NCI-H1105 (cell line): ENCODE data around the gene FIGN.

ENCODE experiments used
- DNase-seq: peaks from one replicate; lab custom pipeline; 2025; lab: John Stamatoyannopoulos, UW

The FIGN gene, protein sequence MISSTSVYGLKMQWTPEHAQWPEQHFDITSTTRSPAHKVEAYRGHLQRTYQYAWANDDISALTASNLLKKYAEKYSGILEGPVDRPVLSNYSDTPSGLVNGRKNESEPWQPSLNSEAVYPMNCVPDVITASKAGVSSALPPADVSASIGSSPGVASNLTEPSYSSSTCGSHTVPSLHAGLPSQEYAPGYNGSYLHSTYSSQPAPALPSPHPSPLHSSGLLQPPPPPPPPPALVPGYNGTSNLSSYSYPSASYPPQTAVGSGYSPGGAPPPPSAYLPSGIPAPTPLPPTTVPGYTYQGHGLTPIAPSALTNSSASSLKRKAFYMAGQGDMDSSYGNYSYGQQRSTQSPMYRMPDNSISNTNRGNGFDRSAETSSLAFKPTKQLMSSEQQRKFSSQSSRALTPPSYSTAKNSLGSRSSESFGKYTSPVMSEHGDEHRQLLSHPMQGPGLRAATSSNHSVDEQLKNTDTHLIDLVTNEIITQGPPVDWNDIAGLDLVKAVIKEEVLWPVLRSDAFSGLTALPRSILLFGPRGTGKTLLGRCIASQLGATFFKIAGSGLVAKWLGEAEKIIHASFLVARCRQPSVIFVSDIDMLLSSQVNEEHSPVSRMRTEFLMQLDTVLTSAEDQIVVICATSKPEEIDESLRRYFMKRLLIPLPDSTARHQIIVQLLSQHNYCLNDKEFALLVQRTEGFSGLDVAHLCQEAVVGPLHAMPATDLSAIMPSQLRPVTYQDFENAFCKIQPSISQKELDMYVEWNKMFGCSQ

DNA sequence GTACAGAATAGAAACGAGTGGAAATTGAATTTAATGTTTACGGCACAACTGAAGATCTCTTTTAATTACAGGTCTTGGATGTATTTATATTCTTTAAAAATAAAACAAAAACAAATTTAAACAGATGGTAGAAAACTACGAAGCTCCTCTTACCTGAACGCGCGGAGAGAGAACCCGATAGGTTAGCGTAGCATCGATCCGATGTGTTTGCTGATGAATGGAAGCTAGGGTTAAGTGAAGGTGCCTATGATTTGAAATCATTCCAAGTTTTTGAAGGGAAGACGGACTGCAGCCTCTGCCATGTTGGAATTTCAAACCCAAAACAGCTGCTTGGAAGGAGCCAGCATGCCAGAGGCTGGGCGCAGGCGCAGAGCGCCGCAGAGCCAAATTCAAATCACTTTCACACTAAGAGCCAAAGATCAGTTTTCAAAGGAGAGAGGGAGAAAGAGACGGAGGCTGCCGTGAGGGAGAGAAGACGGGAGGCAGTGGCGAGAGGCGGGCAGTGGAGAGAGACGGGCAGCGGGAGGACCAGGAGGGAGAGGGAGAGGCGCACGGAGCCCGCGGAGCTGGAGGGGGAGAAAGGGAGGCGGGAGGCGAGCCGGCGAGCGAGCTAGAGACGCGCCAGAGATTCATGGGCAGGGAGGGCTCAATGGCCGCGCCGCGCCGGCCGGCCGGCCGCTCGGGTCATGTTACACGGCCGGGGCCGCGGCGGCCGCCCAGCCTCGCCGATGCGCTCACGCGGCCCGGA is at the start of gene FIGN:
FIGN (minus strand) TSS at position 324 of the 748 bp plus-strand sequence. CDS start 1,081 bp downstream, outside the sequence.
- peak; percentile 57 for DNase-seq

DNA sequence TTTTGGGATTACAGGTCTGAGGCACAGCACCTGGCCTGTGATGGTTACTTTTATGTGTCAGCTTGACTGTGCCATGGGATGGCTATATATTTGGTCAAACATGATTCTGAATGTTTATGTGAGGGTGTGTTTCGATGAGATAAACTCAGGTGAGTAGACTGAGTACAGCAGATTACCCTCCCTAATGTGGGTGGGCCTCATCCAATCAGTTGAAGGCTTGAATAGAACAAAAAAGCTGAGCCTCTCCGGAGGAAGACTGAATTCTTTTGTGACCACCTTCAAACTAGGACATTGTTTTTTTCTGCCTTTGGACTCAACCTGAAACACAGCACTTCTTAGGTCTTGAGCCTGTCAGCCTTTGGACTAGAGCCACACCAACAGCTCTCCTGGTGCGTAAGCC is 49.4 kb upstream of the FIGN start:
- DNase-seq = no peak

DNA sequence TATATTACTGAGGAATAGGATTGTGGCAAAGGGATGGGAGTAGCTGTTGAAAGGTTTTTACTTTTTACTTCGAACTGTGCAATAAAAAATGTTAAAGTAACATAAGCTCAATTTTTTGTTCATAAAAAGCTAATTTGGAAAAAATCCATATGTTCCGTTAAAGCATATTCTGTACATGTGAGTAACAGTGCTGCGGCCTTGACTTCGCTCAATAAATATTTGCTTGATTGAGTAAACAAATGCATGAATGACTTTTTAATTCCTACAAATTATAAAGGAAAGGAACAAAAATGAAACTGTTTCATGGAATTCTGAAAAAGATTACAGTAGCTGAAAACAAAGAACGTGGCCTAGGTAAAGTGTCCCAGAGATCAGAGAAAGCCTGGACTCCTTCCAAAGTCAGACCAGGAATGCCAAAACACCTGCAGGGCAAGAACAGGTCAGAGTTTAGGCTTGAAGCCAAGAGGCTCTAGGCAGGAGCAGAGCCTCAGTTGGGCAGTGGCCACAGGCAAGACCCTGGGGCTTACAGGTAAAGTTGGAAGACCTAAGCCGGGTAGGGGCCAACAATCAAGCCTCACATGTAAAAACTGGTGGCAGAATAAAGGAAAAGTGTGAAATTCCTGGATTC is 44.3 kb upstream of the FIGN start:
- no peak for DNase-seq

DNA sequence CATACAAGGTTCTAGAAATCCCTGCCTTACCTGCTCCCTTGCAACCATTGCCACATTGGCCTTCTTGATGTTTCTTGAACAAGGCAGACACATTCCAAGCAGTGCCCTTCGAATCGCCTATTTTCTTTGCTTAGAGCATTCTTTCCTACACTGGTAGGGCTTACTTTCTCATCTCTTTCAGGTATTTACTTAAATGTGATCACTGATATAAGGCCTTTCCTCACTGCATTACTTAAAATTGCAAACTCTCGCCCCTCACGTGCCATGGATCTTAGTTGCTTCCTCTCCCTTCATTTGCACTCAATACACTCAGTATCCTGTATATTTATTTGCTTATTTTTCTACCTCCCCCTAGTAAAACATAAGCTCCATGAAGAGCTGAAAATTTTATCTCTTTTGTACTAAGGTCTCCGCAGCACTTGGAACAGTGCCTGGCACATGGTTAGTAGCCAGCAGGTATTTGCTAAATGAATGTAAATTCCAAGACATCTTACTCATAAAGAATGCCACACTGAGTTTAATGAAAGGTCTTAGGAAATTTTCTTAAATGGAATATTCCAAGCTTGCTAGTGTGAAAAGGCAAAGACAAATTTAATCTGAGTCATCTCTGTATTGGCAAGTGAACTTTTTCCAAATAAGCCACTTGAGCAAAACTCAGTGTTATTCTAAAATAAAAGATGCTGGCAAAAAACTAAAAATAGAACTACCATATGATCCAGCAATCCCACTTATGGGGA is 42.4 kb upstream of the FIGN start:
- DNase-seq = no peak

DNA sequence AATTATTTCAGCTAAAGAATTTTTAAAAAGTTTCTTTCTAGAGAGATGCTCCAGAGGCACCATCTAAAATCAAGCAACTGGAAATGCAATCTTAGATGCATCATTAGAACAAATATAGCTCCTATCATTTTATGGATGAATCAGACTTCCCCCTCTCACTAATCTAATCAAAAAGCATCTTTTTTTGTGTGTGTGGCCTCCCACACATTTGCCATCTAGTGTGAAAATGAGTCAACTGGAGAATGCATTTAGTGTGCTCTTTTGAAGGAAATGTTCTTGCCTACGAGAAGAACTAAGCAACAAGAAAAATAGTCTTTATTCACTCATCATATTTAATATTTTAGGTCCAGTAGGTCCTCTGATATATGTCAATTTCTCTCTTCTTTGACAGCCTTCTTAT is 39.5 kb upstream of the FIGN start:
- no peak for DNase-seq

DNA sequence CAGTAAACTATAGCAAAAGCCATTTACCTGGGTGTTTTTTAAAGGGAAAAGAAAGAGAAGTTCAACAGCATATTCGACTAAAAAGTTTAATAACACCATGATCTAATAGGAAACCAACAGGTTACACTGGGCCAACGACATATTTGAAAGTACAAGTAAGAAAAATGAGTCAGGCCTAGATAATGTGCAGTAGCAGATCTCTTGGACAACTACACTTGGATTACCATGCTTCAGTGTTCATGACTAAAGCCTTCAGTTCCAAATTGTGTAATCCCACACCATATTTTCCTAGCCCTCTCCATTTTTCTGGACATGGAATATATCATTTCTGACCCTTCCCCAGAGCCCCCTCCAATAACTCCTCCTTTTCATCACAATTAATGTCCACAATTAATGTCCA is 39.1 kb upstream of the FIGN start:
- no peak for DNase-seq

DNA sequence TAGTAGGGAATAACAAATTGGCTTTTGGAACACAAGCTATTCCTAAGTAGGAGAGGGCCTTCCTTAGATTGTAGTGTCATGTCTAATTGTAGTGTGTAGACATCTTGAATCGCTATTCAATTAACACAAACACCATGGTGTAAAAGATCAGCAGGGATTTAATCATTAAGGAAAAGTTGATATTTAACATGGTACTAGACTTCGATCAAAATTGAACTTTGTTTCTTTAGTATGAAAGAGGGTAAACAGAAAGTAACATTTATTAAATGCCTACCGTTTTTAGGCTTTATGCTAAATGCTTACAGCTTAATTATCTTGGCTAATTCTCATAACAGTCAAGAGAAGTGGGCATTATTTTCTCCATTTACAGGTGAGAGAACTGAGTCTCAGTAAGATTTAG is 37.5 kb upstream of the FIGN start:
- no peak for DNase-seq

DNA sequence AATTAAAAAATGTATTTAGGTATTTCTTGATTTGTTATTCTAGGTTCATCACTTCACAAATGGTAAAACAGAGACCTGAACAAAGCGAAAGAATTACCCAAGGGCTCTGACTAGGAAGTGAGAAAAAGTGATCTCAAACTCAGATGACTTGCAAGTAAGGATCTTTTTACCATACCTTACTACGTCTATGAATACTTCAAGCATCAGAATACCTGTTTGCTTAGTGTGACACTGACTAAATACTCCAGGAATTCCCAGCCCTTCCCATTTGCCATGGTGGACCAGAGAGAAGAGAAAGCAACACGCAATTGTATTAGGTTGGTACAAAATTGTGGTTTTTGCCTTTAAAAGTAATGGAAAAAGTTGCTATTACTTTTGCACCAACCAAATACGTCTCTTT is 35.8 kb upstream of the FIGN start:
- DNase-seq = no peak

DNA sequence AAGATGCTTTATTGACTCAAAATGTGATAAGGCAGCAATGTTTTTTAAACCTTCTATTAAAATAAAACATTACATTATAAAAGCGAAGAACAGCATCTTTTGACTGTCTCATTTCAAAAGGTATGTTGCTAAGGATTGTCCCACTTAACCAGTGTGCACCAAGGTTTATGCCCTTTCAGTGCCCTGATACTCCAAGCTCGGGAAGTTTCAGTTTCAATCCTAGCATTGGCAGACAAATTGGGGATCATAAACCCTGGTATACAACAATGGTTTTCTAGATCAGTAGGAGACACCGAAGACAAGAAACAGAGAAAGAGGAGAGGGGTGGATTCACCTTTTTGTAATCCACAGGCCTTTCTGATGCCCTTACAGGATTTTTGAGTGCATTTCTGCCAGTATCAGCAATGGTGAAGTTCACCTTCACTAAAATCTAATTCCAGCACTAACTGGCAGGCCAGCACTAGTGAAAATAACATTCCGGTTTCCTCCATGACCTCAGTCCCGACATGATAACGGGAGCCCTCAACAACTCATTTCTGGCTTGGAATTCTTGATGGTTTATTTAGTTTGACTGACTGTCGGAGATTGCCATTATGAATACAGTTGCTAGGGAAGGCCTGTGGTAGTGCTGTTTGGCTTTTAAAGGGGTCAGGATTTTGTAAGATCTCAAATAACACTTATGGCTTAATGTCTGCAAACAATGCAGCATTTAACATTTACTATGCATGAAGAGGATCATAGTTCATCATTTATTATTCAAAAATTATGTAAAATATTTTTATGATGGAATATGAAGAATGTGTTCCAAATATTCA is 33.3 kb upstream of the FIGN start:
- DNase-seq = no peak

DNA sequence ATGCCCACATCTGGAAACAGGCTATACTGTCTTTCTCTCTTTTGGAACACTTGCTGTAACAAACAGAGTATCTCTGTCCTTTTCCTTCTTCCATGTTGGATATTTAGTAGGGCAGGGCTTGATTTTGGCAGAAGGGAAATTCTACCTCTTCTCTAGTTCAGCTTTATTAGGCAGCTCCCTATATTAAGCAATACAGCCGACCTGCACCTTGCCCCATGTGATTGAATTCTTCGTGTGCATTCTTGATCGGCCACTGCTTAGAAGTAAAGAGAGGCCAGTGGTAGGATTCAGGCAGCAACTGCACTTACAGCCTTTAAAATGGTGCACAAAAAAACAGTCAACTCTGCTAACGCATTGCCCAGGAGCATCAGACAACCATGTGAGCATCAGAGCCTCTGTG is 31.3 kb upstream of the FIGN start:
- no peak for DNase-seq

DNA sequence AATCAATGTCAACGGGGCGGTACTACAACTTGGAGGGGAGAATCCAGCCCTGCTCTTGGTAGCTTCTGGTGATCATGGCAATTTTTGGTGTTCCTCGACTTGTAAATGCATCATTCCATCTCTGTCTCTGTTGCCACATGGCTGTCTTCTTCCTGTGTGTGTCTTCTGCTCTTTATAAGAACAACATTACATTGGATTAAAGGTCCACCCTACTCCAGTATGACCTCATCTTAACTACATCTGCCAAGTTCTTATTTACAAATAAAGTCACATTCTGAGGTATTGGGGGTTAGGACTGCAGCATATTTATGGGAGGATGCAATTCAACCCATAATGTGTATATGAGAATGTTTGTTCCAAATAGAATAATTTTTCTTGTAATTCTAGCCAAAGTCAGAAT is 28.8 kb upstream of the FIGN start:
- no peak for DNase-seq

DNA sequence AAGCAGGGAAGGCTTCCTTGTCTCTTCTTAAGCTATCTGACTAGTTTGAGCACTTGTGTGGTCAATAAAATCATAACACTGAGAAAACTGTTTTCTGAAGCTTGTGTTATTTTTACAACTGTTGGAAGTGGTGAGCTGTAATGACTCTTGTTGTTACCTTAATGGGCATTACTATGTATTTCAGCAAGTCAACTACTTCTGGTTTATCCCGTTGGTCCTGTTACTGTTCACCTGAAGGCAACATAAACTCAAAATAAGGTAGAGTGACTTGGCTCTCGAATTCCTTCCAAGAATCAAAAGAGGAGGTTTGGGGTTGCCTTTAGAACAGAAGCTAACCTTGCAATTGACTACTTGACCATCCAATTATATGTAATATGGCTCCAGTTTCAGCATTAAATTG is 23.2 kb upstream of the FIGN start:
- DNase-seq = no peak

DNA sequence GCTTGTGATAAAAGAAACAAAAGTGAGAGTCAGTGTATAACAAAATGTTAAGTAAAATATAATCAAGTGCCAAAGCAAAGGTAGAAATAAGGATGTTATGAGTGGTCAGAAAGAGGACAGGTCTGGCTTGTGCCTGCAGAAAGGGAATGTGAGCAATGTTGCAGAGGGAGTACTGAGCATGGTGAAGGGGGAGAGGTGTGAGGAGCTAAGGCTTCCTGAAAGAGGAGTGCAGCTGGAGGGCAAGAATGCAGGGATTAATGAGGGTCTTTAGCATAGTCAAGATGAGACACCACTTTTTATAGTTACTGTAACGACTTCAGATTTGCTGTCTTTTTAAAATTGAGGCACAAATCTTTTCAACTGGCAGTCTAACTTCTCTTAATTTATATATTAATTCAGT is 22.0 kb upstream of the FIGN start:
- no peak for DNase-seq

DNA sequence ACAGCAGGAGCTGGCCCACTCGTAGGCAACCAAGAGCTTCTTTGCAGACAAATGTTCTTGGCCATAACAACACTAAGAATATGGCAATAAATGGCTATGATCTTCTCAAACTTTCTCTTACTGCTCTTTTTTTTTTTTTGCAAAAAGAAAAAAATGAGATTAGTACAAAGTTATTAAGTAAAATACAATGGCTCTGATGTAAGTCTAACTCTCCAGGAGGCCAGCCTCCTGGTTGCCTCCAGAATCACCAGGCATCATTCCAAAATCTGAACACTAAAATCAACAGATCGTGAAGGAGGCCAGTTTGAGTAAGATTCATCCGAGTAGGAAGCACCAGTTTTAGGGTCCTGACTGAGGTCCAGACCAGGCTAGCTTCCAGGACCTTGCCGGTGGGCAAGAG is 20.8 kb upstream of the FIGN start:
- no peak for DNase-seq

DNA sequence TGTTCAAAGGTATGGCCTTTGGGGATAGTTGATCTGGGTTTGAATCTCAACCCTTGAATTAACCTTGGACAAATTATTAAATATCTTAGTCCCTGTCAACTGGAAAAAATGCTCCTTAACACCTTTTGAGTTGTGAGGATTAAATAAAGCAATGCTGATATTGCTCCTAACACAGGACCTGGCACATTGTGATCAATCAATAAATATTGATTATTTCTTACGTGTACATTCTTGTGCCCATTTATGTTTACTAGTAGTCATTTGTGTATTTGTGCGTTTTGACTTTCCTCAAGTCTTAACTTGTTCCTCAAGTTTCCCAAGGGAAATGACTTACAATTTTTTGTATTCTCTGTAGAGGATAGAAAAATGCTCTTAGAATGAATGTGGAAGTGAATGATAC is 19.6 kb upstream of the FIGN start:
- DNase-seq = no peak

DNA sequence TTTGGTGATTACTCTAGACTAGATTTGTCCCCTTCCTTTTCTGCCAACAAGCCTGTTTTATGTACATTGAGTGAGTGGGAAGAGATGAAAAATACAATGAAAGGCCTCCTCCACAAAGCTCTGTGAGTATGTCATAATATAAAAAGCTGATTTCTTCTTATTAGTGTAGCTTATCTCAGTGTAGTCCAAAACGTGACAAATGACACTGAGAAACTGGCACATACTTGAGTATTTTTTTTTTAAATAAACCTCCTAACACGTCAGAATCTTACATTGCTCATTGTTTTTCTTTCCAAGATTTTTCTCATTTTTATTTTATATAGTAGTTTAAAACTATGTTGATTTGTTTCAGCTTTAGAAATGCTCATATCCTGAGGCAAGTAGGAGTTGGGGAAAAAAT is 17.9 kb upstream of the FIGN start:
- DNase-seq = no peak

DNA sequence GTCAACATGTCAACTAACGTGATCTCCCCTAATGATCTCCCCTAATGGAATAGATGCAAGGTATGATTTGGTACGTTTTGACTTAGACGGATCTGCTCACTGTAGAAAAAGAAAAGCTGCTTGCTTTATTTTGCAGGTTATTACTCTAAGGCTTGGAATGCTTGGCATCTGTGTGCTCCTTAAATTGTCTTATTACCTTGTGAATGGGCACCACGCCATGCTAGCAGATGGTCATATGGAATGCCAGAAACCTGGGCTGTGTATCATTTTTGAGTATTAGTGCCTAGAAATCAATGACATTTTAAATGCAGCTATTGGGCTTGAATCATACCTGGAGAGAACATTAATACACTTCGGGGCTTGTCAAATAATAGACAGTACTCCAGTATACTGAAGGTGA is 16.5 kb upstream of the FIGN start:
- DNase-seq = no peak

DNA sequence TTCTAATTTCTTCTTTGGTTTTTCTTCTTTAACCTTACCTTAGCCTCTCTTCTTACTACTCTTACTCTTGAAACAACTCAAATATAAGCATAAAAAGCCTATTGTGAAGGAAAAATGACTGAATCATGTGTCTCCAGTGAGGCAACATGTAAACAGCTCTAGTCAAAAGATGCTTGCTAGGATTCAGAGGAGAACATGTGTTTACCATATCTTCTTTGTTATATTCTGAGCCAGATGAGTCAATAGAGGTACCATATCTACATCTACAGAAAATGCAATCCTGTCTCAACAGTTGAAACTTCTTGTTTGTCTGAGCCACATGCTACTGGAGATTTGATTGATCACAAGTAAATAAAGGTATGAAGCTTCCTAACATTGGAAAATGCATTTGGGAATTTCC is 15.9 kb upstream of the FIGN start:
- no peak for DNase-seq

DNA sequence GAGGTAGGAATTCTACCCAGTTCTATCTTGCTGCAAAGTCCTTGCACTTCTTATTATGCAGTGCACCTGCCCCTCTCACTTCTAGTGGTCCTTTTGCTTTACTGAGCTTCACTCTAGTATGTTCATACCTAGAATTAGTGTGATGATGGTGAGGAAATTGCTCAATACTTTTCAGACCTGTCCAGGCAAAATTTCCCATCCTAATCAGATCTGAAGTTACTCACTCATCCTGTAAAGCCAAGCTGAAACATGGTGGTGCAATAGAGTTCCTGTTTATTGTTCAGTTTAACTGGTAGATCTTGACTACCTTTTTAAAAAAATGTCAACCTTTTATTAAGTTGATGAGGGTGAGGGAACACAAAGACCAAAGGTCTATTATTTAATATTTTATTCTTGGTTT is 12.6 kb upstream of the FIGN start:
- DNase-seq = no peak

DNA sequence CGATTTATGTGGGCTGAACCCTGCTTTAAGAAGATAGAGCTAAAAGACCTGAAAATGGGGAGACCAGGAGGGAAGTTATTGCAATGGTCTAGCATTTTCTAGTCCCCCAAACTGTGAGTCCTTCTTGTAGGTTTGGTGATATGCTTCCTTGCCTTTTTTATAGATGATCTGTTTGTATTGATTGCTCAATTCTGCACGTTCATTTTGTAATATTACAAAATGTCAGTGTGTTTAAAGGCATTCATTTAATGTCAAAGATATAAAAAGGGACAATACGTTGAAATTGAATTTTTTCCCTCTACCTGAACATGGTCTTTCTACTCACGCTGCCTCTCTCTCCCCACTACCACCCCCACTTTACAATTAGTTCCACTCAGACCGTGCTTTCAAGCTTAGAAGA is 5.6 kb upstream of the FIGN start:
- DNase-seq = no peak

DNA sequence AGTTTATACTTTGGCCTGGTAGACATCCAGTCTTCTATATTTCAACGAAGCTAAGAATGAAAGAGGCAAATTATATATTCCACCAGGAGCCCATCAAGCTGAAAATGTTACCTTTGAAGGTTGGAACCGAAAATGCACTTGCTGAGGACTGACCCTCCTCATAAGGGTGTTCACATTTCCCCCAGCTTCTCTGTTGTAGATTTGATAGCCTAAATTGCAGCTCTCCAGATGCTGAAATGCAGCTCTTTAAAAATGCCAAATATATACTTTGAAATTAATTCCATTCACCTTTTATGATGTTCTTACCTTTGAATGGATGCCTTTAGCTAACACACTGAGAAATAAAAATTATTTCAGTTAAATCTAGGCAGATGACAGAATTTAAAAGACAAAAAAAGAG is 1.8 kb upstream of the FIGN start:
- no peak for DNase-seq
